ENCODE results near the gene ATXN1. TPM values are rescaled to one million over a fixed set of nuclear protein-coding genes. Genes with fewer than 3 reads are reported as not detected.

Gene ATXN1
- total and polyA plus RNA-seq, 2 of the 13 experiments (the other 11 are each of a cell fraction or from before 2014, with no cell fraction given), result 20.7 to 39.5 TPM

DNA sequence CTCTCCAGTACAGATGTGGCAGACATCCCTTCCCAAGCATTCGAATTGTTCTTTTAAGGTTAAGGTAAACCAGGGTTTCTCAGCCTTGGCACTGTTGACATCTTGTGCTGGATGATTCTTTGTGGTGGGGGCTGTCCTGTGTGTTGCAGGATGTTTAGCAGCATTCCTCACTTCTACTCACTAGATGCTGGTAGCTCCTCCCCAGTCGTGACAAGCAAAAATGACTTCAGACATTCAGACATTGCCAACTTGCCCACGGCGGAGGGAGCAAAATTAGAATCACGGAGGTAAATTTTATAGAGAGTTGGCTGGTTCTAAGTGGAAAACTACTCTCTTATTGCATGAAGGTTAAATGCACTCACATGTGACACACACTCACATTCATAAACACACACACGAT lies 334.1 kb downstream of the ATXN1 start (continued):
- TF ChIP-seq, protein P1, sequence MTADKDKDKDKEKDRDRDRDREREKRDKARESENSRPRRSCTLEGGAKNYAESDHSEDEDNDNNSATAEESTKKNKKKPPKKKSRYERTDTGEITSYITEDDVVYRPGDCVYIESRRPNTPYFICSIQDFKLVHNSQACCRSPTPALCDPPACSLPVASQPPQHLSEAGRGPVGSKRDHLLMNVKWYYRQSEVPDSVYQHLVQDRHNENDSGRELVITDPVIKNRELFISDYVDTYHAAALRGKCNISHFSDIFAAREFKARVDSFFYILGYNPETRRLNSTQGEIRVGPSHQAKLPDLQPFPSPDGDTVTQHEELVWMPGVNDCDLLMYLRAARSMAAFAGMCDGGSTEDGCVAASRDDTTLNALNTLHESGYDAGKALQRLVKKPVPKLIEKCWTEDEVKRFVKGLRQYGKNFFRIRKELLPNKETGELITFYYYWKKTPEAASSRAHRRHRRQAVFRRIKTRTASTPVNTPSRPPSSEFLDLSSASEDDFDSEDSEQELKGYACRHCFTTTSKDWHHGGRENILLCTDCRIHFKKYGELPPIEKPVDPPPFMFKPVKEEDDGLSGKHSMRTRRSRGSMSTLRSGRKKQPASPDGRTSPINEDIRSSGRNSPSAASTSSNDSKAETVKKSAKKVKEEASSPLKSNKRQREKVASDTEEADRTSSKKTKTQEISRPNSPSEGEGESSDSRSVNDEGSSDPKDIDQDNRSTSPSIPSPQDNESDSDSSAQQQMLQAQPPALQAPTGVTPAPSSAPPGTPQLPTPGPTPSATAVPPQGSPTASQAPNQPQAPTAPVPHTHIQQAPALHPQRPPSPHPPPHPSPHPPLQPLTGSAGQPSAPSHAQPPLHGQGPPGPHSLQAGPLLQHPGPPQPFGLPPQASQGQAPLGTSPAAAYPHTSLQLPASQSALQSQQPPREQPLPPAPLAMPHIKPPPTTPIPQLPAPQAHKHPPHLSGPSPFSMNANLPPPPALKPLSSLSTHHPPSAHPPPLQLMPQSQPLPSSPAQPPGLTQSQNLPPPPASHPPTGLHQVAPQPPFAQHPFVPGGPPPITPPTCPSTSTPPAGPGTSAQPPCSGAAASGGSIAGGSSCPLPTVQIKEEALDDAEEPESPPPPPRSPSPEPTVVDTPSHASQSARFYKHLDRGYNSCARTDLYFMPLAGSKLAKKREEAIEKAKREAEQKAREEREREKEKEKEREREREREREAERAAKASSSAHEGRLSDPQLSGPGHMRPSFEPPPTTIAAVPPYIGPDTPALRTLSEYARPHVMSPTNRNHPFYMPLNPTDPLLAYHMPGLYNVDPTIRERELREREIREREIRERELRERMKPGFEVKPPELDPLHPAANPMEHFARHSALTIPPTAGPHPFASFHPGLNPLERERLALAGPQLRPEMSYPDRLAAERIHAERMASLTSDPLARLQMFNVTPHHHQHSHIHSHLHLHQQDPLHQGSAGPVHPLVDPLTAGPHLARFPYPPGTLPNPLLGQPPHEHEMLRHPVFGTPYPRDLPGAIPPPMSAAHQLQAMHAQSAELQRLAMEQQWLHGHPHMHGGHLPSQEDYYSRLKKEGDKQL (CRISPR knock-in tag; IDR thresholded peaks at IDR 0.05; ENCODE audit: low read depth), result no peak
- TF ChIP-seq, protein P2, sequence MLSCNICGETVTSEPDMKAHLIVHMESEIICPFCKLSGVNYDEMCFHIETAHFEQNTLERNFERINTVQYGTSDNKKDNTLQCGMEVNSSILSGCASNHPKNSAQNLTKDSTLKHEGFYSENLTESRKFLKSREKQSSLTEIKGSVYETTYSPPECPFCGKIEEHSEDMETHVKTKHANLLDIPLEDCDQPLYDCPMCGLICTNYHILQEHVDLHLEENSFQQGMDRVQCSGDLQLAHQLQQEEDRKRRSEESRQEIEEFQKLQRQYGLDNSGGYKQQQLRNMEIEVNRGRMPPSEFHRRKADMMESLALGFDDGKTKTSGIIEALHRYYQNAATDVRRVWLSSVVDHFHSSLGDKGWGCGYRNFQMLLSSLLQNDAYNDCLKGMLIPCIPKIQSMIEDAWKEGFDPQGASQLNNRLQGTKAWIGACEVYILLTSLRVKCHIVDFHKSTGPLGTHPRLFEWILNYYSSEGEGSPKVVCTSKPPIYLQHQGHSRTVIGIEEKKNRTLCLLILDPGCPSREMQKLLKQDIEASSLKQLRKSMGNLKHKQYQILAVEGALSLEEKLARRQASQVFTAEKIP (CRISPR knock-in tag; IDR thresholded peaks at IDR 0.05; ENCODE audit: borderline replicate concordance), result no peak

DNA sequence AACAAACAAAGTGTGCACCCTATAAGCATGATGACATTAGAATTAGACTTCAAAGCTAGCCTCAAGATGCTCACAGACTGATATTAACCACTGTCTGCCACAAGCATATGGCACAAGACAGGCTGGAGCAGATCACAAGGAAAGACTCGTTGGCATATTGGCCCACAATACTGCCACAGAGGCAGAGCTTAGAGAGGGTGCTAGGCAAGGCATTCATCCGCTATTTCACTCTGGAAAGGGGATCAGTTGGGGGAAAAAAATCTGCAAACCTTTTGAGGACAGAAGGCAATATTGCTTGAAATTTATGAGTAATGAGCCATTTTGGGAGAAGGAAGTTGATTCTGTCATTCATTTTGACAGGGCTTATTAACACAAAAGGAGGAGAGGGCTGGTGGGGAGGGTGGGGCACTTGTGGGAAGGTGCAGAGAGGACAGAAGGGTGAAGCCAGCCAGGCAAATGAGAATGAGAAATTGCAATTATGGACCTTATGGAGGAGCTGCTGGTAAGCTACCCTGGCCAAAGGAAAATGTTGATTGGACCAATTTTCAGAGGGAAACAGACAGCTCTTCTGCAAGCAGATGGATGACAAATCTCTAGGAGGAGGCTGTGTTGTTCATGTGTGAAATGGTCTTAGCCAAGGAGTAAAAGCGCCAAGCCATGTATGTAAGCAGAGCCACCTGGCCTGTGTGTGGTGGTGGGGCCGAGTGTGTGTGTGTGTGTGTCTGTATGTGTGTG lies 335.2 kb downstream of the ATXN1 start:
- DNase-seq (ENCODE audit: low spot score) (no peak), FAIRE-seq (no peak), ATAC-seq (no peak)
- H3K4me2 ChIP-seq (ENCODE audit: low read depth, low read length), result no peak overlapping the region
- no peaks in the 10 kb centered on the region for H4K20me1 ChIP-seq (ENCODE audit: insufficient read depth, low read length)
- H3K4me3 ChIP-seq (replicated peaks in 1 of 3; ENCODE audit: insufficient read depth in 1 of 3, low read depth in 2 of 3, low read length in 3 of 3), result no peak overlapping the region
- no peaks in the 10 kb centered on the region for H3K79me2 ChIP-seq (ENCODE audit: insufficient read depth, low read length)
- no peak overlapping the region for H3K27ac ChIP-seq (ENCODE audit: extremely low read length, insufficient read depth, low read length)
- intact Hi-C loops (cut with micrococcal nuclease; ENCODE audit: unreplicated experiment) (loop anchor here (10.0 kb wide), 1 partner anchor 619 kb away; no protein-coding TSS in a partner anchor), in situ Hi-C loops (cut with HindIII; ENCODE audit: extremely low pct_ligation_motif_present, low pct_unique_long_range_greater_than_20kb) (no loop called here)
- ChIA-PET POLR2A (no interaction called here), CTCF (ENCODE audit: low intra/inter-chr PET ratio, low total read pairs) (no interaction called here)
- peaks cover 8% of the 10 kb centered on the region for H3K4me1 ChIP-seq (ENCODE audit: insufficient read depth, low read length)
- no peak overlapping the region for H3K9ac ChIP-seq (ENCODE audit: insufficient read depth, low read depth, low read length)
- BruUV-seq (replicated peaks), result no TSS peak
- 97% methylated on average over 4 of the region's 4 CpGs for WGBS (ENCODE audit: low lambda C conversion rate)
- H2AFZ ChIP-seq (ENCODE audit: low read length), result no peak overlapping the region
- peaks cover 0 to 2% of the 10 kb centered on the region in 2 experiments; a peak in 3 of 5 replicates for H3K36me3 ChIP-seq (replicated peaks in 1 of 2; ENCODE audit: control insufficient read depth in 1 of 2, insufficient read depth in 2 of 2, low read length in 2 of 2)
- no peaks in the 10 kb centered on the region for H3K9me3 ChIP-seq (ENCODE audit: low read length)
- H3K27me3 ChIP-seq (ENCODE audit: control insufficient read depth in 1 of 2, insufficient read depth in 2 of 2, low read length in 2 of 2), result no peaks in the 10 kb centered on the region
- TF ChIP-seq IKZF1 (IDR thresholded peaks at IDR 0.05) (no peak), ZNF724P (CRISPR knock-in tag; IDR thresholded peaks at IDR 0.05; ENCODE audit: borderline replicate concordance) (no peak), ZNF205 (CRISPR knock-in tag; IDR thresholded peaks at IDR 0.05) (no peak), DPF2 (CRISPR knock-in tag; IDR thresholded peaks at IDR 0.05; ENCODE audit: borderline replicate concordance, low read depth) (no peak), NCOA2 (CRISPR knock-in tag; IDR thresholded peaks at IDR 0.05) (no peak), ZNF431 (CRISPR knock-in tag; IDR thresholded peaks at IDR 0.05; ENCODE audit: borderline replicate concordance, low read depth) (no peak)
- TF ChIP-seq, protein P3, sequence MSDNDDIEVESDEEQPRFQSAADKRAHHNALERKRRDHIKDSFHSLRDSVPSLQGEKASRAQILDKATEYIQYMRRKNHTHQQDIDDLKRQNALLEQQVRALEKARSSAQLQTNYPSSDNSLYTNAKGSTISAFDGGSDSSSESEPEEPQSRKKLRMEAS (IDR thresholded peaks at IDR 0.05), result no peak
- TF ChIP-seq, protein P4, sequence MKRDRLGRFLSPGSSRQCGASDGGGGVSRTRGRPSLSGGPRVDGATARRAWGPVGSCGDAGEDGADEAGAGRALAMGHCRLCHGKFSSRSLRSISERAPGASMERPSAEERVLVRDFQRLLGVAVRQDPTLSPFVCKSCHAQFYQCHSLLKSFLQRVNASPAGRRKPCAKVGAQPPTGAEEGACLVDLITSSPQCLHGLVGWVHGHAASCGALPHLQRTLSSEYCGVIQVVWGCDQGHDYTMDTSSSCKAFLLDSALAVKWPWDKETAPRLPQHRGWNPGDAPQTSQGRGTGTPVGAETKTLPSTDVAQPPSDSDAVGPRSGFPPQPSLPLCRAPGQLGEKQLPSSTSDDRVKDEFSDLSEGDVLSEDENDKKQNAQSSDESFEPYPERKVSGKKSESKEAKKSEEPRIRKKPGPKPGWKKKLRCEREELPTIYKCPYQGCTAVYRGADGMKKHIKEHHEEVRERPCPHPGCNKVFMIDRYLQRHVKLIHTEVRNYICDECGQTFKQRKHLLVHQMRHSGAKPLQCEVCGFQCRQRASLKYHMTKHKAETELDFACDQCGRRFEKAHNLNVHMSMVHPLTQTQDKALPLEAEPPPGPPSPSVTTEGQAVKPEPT (CRISPR knock-in tag; IDR thresholded peaks at IDR 0.05; ENCODE audit: low read depth), result no peak
- TF ChIP-seq, protein P5, sequence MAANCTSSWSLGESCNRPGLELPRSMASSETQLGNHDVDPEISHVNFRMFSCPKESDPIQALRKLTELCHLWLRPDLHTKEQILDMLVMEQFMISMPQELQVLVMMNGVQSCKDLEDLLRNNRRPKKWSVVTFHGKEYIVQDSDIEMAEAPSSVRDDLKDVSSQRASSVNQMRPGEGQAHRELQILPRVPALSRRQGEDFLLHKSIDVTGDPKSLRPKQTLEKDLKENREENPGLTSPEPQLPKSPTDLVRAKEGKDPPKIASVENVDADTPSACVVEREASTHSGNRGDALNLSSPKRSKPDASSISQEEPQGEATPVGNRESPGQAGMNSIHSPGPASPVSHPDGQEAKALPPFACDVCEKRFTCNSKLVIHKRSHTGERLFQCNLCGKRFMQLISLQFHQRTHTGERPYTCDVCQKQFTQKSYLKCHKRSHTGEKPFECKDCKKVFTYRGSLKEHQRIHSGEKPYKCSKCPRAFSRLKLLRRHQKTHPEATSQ (CRISPR knock-in tag; IDR thresholded peaks at IDR 0.05; ENCODE audit: borderline replicate concordance), result no peak
